Measurements from ENCODE around the gene MED13L. TPM values are rescaled to one million over a fixed set of nuclear protein-coding genes. Genes with fewer than 3 reads are reported as not detected.

Gene MED13L
- total and polyA plus RNA-seq, 2 donors (not counting 1 experiment from before 2014, with no cell fraction given) = 20.3 to 207 TPM

DNA sequence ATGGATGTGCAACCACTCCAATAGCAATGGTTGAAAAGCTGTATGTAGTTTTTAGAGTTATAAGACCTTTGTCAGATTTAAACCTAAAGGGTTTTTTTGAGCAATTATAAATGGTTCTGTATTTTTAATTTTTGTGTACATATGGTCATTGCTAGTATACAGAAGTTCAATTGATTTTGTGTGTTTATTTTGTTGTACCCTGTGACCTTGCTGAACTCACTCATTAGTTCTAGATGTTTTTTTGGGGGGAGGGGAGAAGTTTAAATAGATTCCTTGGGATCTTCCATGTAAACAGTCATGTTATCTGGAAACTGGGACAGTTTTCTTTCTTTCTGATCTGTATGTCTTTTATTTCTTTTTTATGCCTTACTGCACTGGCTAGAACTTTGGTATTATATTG is 87.8 kb downstream of the MED13L start:
- H3K4me1 ChIP-seq (ENCODE audit: control insufficient read depth in 2 of 2, insufficient read depth in 2 of 2, low read length in 2 of 2) = peaks cover 18 to 30% of the 10 kb centered on the region in 2 donors
- H3K27me3 Mint-ChIP-seq = no peaks in the 10 kb centered on the region
- H3K36me3 ChIP-seq (replicated peaks in 1 of 2; ENCODE audit: control extremely low read depth in 1 of 2, control insufficient read depth in 1 of 2, extremely low read depth in 1 of 2, insufficient read depth in 2 of 2, low read length in 1 of 2) = no peaks in the 10 kb centered on the region
- POLR2A ChIA-PET = no interaction called here
- intact Hi-C loops (cut with micrococcal nuclease) = loop anchor here (5.0 kb wide), 2 partner anchors 37 to 67 kb away; no protein-coding TSS in a partner anchor
- peaks cover 90% of the 10 kb centered on the region for H3K79me2 ChIP-seq (ENCODE audit: control insufficient read depth, insufficient read depth, low read length)
- no peak overlapping the region for H3K27ac ChIP-seq (ENCODE audit: low read length in 2 of 2)
- H3K27ac Mint-ChIP-seq = no peak overlapping the region
- CTCF ChIA-PET = no interaction called here
- H2AFZ ChIP-seq (ENCODE audit: insufficient read depth, low read depth, low read length, poor library complexity, severe bottlenecking) = no peak overlapping the region
- ATAC-seq (ENCODE audit: low read depth) = no peak
- H3K9me3 ChIP-seq (ENCODE audit: control extremely low read depth in 1 of 3, control insufficient read depth in 2 of 3, insufficient read depth in 1 of 3, low read length in 2 of 3) = no peaks in the 10 kb centered on the region
- no peaks in the 10 kb centered on the region for H3K27me3 ChIP-seq (replicated peaks in 1 of 4; ENCODE audit: control extremely low read depth in 1 of 4, control insufficient read depth in 3 of 4, insufficient read depth in 4 of 4, low read length in 3 of 4)
- peaks cover 61% of the 10 kb centered on the region for H3K4me1 Mint-ChIP-seq
- TF ChIP-seq, protein P1, sequence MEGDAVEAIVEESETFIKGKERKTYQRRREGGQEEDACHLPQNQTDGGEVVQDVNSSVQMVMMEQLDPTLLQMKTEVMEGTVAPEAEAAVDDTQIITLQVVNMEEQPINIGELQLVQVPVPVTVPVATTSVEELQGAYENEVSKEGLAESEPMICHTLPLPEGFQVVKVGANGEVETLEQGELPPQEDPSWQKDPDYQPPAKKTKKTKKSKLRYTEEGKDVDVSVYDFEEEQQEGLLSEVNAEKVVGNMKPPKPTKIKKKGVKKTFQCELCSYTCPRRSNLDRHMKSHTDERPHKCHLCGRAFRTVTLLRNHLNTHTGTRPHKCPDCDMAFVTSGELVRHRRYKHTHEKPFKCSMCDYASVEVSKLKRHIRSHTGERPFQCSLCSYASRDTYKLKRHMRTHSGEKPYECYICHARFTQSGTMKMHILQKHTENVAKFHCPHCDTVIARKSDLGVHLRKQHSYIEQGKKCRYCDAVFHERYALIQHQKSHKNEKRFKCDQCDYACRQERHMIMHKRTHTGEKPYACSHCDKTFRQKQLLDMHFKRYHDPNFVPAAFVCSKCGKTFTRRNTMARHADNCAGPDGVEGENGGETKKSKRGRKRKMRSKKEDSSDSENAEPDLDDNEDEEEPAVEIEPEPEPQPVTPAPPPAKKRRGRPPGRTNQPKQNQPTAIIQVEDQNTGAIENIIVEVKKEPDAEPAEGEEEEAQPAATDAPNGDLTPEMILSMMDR (IDR thresholded peaks at IDR 0.05) = no peak
- no peak for TF ChIP-seq EZH2 (IDR thresholded peaks at IDR 0.05; ENCODE audit: borderline replicate concordance, insufficient read depth, low read depth, low read length, poor library complexity, severe bottlenecking)
- H3K9me3 Mint-ChIP-seq (ENCODE audit: insufficient read depth) = no peaks in the 10 kb centered on the region
- H3K4me2 ChIP-seq (replicated peaks; ENCODE audit: low read depth, low read length, poor library complexity, severe bottlenecking) = no peak overlapping the region
- DNase-seq = no peak
- H4K20me1 ChIP-seq (ENCODE audit: control insufficient read depth, insufficient read depth, low read length, poor library complexity, severe bottlenecking) = peaks cover 52% of the 10 kb centered on the region
- no peak overlapping the region for H3K4me3 Mint-ChIP-seq
- no peak overlapping the region for H3K4me3 ChIP-seq (ENCODE audit: control extremely low read depth in 1 of 5, extremely low read depth in 1 of 5, insufficient read depth in 1 of 5, low read depth in 2 of 5, low read length in 4 of 5)
- H3K9ac ChIP-seq (ENCODE audit: low read length) = no peak overlapping the region

DNA sequence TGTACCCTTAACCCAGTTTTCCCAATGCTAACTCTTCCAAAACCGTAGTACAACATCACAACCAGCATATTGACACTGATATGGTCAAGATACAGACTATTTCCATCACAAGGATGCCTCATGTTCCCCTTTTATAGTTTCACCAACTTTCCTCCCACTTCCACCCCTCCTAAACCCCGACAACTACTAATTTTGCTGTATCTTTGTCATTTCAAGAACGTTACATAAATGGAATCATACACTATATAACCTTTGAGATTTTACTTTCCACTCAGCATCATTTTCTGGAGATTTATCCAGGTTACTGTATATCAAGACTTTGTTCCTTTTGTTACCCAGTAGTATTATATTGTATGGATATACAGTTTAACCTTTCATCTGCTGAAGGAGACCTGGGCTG is 88.9 kb downstream of the MED13L start:
- Histone ChIP-seq H3K36me3 (replicated peaks in 1 of 2; ENCODE audit: control extremely low read depth in 1 of 2, control insufficient read depth in 1 of 2, extremely low read depth in 1 of 2, insufficient read depth in 2 of 2, low read length in 1 of 2) (no peaks in the 10 kb centered on the region), H3K27ac (ENCODE audit: low read length in 2 of 2) (no peak overlapping the region), H3K9me3 (ENCODE audit: control extremely low read depth in 1 of 3, control insufficient read depth in 2 of 3, insufficient read depth in 1 of 3, low read length in 2 of 3) (no peaks in the 10 kb centered on the region), H3K9ac (ENCODE audit: low read length) (no peak overlapping the region), H3K4me2 (replicated peaks; ENCODE audit: low read depth, low read length, poor library complexity, severe bottlenecking) (no peak overlapping the region), H3K27me3 (replicated peaks in 1 of 4; ENCODE audit: control extremely low read depth in 1 of 4, control insufficient read depth in 3 of 4, insufficient read depth in 4 of 4, low read length in 3 of 4) (no peaks in the 10 kb centered on the region), H3K4me1 (ENCODE audit: control insufficient read depth in 2 of 2, insufficient read depth in 2 of 2, low read length in 2 of 2) (peaks cover 11 to 21% of the 10 kb centered on the region in 2 donors), H3K79me2 (ENCODE audit: control insufficient read depth, insufficient read depth, low read length) (peaks cover 95% of the 10 kb centered on the region), H4K20me1 (ENCODE audit: control insufficient read depth, insufficient read depth, low read length, poor library complexity, severe bottlenecking) (peaks cover 52% of the 10 kb centered on the region), H2AFZ (ENCODE audit: insufficient read depth, low read depth, low read length, poor library complexity, severe bottlenecking) (no peak overlapping the region), H3K4me3 (ENCODE audit: control extremely low read depth in 1 of 5, extremely low read depth in 1 of 5, insufficient read depth in 1 of 5, low read depth in 2 of 5, low read length in 4 of 5) (no peak overlapping the region)
- Mint-ChIP-seq H3K9me3 (ENCODE audit: insufficient read depth) (no peaks in the 10 kb centered on the region), H3K4me3 (peak overlapping the region; percentile 9), H3K27me3 (no peaks in the 10 kb centered on the region), H3K4me1 (peaks cover 60% of the 10 kb centered on the region), H3K27ac (no peak overlapping the region)
- ChIA-PET POLR2A (no interaction called here), CTCF (no interaction called here)
- DNase-seq = peak; percentile 21
- ATAC-seq (ENCODE audit: low read depth) = no peak
- TF ChIP-seq, protein P1 (IDR thresholded peaks at IDR 0.05) = no peak
- TF ChIP-seq EZH2 (IDR thresholded peaks at IDR 0.05; ENCODE audit: borderline replicate concordance, insufficient read depth, low read depth, low read length, poor library complexity, severe bottlenecking) = no peak
- WGBS (ENCODE audit: insufficient coverage) = 92% methylated on average over 1 of the region's 3 CpGs
- intact Hi-C loops (cut with micrococcal nuclease) = loop anchor here (5.0 kb wide), 2 partner anchors 36 to 66 kb away; no protein-coding TSS in a partner anchor

All from B cell (primary cell).